HG02943 (cell line): ENCODE data around the gene GBGT1.
"Not testable (repeated sequence)": the region's sequence is repeated elsewhere in the genome, so short reads cannot be mapped to it uniquely, and the experiment has no call there.

Experiments used
- ATAC-seq: cut with Tn5 transposase; IDR thresholded peaks from one replicate; pipeline ENCODE4 v1.9.1; 2021; ENCODE audit warnings: mild to moderate bottlenecking, low read depth, moderate library complexity; ENCODE audit not compliant: unreplicated experiment

GBGT1 gene

GRCh38 chr9:133163504-133164172, at the start of gene GBGT1:
GBGT1 (minus strand) TSS chr9:133163914; CDS start chr9:133162412, 1,502 bp downstream.
- ATAC-seq, result no peak

GRCh38 chr9:133210609-133211008, 46.9 kb upstream of the GBGT1 start:
- ATAC-seq, result no peak

- ATAC-seq, result no peak
Measured at GRCh38 chr9:133210202-133210532, 46.5 kb upstream of the GBGT1 start.

- ATAC-seq, result not testable (repeated sequence)
Measured at GRCh38 chr9:133209327-133210201, 45.9 kb upstream of the GBGT1 start.

GRCh38 chr9:133208880-133209300, 45.2 kb upstream of the GBGT1 start, which contains the start of gene OBP2B:
OBP2B (minus strand) TSS chr9:133209250; CDS start chr9:133209199, 51 bp downstream.
- ATAC-seq, result not testable (repeated sequence)

- not testable (repeated sequence) for ATAC-seq
Measured at GRCh38 chr9:133208171-133208879, 44.6 kb upstream of the GBGT1 start.

- ATAC-seq, result no peak
Measured at GRCh38 chr9:133207540-133208170, 43.9 kb upstream of the GBGT1 start.

- no peak for ATAC-seq
Measured at GRCh38 chr9:133207021-133207531, 43.4 kb upstream of the GBGT1 start.

GRCh38 chr9:133205996-133206931, 42.5 kb upstream of the GBGT1 start:
- no peak for ATAC-seq

- not testable (repeated sequence) for ATAC-seq
Measured at GRCh38 chr9:133205481-133205887, 41.8 kb upstream of the GBGT1 start.

GRCh38 chr9:133204993-133205336, 41.3 kb upstream of the GBGT1 start:
- ATAC-seq, result no peak

GRCh38 chr9:133204335-133204992, 40.8 kb upstream of the GBGT1 start:
- ATAC-seq, result no peak

GRCh38 chr9:133203506-133204075, 39.9 kb upstream of the GBGT1 start:
- ATAC-seq, result no peak

GRCh38 chr9:133202688-133203453, 39.2 kb upstream of the GBGT1 start:
- ATAC-seq, result no peak

- no peak for ATAC-seq
Measured at GRCh38 chr9:133202145-133202513, 38.4 kb upstream of the GBGT1 start.

- ATAC-seq, result no peak
Measured at GRCh38 chr9:133201424-133202144, 37.9 kb upstream of the GBGT1 start.

- no peak for ATAC-seq
Measured at GRCh38 chr9:133200631-133201030, 36.9 kb upstream of the GBGT1 start.
